Muscle layer of colon (tissue), 2 donors: ENCODE measurements around the gene PIGN.

Experiments
- H3K27ac ChIP-seq: one replicate; pipeline ENCODE4 v1.7.0; 2013; ENCODE audit warnings: low read depth, mild to moderate bottlenecking, low read length, moderate library complexity
- H3K27me3 ChIP-seq, 2 donors: one replicate each; pipeline ENCODE4 v1.7.0; 2013; ENCODE audit warnings: low read length in 2 of 2, mild to moderate bottlenecking in 2 of 2; ENCODE audit not compliant: insufficient read depth in 2 of 2, control insufficient read depth in 1 of 2
- H3K36me3 ChIP-seq: one replicate; pipeline ENCODE4 v1.7.0; 2013; ENCODE audit warnings: mild to moderate bottlenecking, low read length; ENCODE audit not compliant: insufficient read depth
- H3K4me1 ChIP-seq: one replicate; pipeline ENCODE4 v1.7.0; 2013; ENCODE audit warnings: mild to moderate bottlenecking, low read length; ENCODE audit not compliant: insufficient read depth
- H3K4me3 ChIP-seq, 2 donors: one replicate each; pipeline ENCODE4 v1.7.0; 2013; ENCODE audit warnings: low read length in 2 of 2, low read depth in 1 of 2, mild to moderate bottlenecking in 1 of 2, moderate library complexity in 1 of 2
- H3K9ac ChIP-seq: one replicate; pipeline ENCODE4 v1.7.0; 2013; ENCODE audit warnings: low read length
- H3K9me3 ChIP-seq: one replicate; pipeline ENCODE4 v1.7.0; 2013; ENCODE audit warnings: mild to moderate bottlenecking, low read length
- donor health status: abdominal sarcoma.
- donor health status: Adenocarcinoma of cecum.

PIGN gene

GRCh38 chr18:62026586-62026985, 160.3 kb downstream of the PIGN start:
- Histone ChIP-seq H3K36me3 (no peaks in the 10 kb centered on the region), H3K27ac (no peak overlapping the region), H3K9me3 (no peaks in the 10 kb centered on the region), H3K4me1 (no peaks in the 10 kb centered on the region), H3K9ac (no peak overlapping the region), H3K4me3 (no peak overlapping the region), H3K27me3 (no peaks in the 10 kb centered on the region)

- Histone ChIP-seq H3K36me3 (no peaks in the 10 kb centered on the region), H3K27ac (no peak overlapping the region), H3K4me3 (no peak overlapping the region), H3K9ac (no peak overlapping the region), H3K27me3 (no peaks in the 10 kb centered on the region), H3K4me1 (no peaks in the 10 kb centered on the region), H3K9me3 (no peaks in the 10 kb centered on the region)
These were observed 161.9 kb downstream of the PIGN start for GRCh38 chr18:62024983-62025382.

- Histone ChIP-seq H3K4me1 (peaks cover 2% of the 10 kb centered on the region), H3K9ac (no peak overlapping the region), H3K27ac (no peak overlapping the region), H3K27me3 (no peaks in the 10 kb centered on the region), H3K4me3 (no peak overlapping the region), H3K9me3 (no peaks in the 10 kb centered on the region), H3K36me3 (no peaks in the 10 kb centered on the region)
These were observed 163.3 kb downstream of the PIGN start for GRCh38 chr18:62023536-62023935.

GRCh38 chr18:62018759-62019041, 168.2 kb downstream of the PIGN start:
- Histone ChIP-seq H3K9me3 (no peaks in the 10 kb centered on the region), H3K36me3 (no peaks in the 10 kb centered on the region), H3K4me1 (peaks cover 17% of the 10 kb centered on the region), H3K4me3 (no peak overlapping the region), H3K27me3 (no peaks in the 10 kb centered on the region), H3K27ac (no peak overlapping the region), H3K9ac (no peak overlapping the region)

GRCh38 chr18:62018034-62018758, 168.7 kb downstream of the PIGN start:
- H3K36me3 ChIP-seq, result no peaks in the 10 kb centered on the region
- H3K4me3 ChIP-seq, result no peak overlapping the region
- no peaks in the 10 kb centered on the region for H3K9me3 ChIP-seq
- H3K27ac ChIP-seq, result no peak overlapping the region
- no peaks in the 10 kb centered on the region for H3K27me3 ChIP-seq
- H3K4me1 ChIP-seq, result peaks cover 17% of the 10 kb centered on the region
- H3K9ac ChIP-seq, result no peak overlapping the region

- H3K4me1 ChIP-seq, result peaks cover 17% of the 10 kb centered on the region
- H3K9ac ChIP-seq, result no peak overlapping the region
- no peak overlapping the region for H3K27ac ChIP-seq
- no peaks in the 10 kb centered on the region for H3K27me3 ChIP-seq
- no peaks in the 10 kb centered on the region for H3K36me3 ChIP-seq
- H3K4me3 ChIP-seq, result no peak overlapping the region
- no peaks in the 10 kb centered on the region for H3K9me3 ChIP-seq
These were observed 169.2 kb downstream of the PIGN start for GRCh38 chr18:62017618-62018017.

- no peak overlapping the region for H3K27ac ChIP-seq
- H3K36me3 ChIP-seq, result no peaks in the 10 kb centered on the region
- no peaks in the 10 kb centered on the region for H3K27me3 ChIP-seq
- H3K9ac ChIP-seq, result no peak overlapping the region
- no peak overlapping the region for H3K4me3 ChIP-seq
- no peaks in the 10 kb centered on the region for H3K9me3 ChIP-seq
- H3K4me1 ChIP-seq, result no peaks in the 10 kb centered on the region
These were observed 175.4 kb downstream of the PIGN start for GRCh38 chr18:62011416-62011815.

GRCh38 chr18:62009521-62009920, 177.3 kb downstream of the PIGN start:
- Histone ChIP-seq H3K4me1 (no peaks in the 10 kb centered on the region), H3K27me3 (no peaks in the 10 kb centered on the region), H3K9me3 (no peaks in the 10 kb centered on the region), H3K27ac (no peak overlapping the region), H3K4me3 (no peak overlapping the region), H3K9ac (no peak overlapping the region), H3K36me3 (no peaks in the 10 kb centered on the region)

- H3K27me3 ChIP-seq, result no peaks in the 10 kb centered on the region
- H3K9me3 ChIP-seq, result no peaks in the 10 kb centered on the region
- H3K4me1 ChIP-seq, result no peaks in the 10 kb centered on the region
- H3K27ac ChIP-seq, result no peak overlapping the region
- no peaks in the 10 kb centered on the region for H3K36me3 ChIP-seq
- no peak overlapping the region for H3K9ac ChIP-seq
- H3K4me3 ChIP-seq, result no peak overlapping the region
These were observed 185.5 kb downstream of the PIGN start for GRCh38 chr18:62001396-62001795.

- Histone ChIP-seq H3K27ac (no peak overlapping the region), H3K9me3 (no peaks in the 10 kb centered on the region), H3K36me3 (no peaks in the 10 kb centered on the region), H3K4me1 (no peaks in the 10 kb centered on the region), H3K4me3 (no peak overlapping the region), H3K27me3 (no peaks in the 10 kb centered on the region), H3K9ac (no peak overlapping the region)
These were observed 187.9 kb downstream of the PIGN start for GRCh38 chr18:61998957-61999356.

GRCh38 chr18:61998335-61998734, 188.5 kb downstream of the PIGN start:
- Histone ChIP-seq H3K27me3 (no peaks in the 10 kb centered on the region), H3K9me3 (no peaks in the 10 kb centered on the region), H3K27ac (no peak overlapping the region), H3K4me3 (no peak overlapping the region), H3K9ac (no peak overlapping the region), H3K36me3 (no peaks in the 10 kb centered on the region), H3K4me1 (no peaks in the 10 kb centered on the region)

- no peak overlapping the region for H3K9ac ChIP-seq
- H3K4me1 ChIP-seq, result peaks cover 7% of the 10 kb centered on the region
- H3K27ac ChIP-seq, result no peak overlapping the region
- H3K36me3 ChIP-seq, result no peaks in the 10 kb centered on the region
- no peaks in the 10 kb centered on the region for H3K9me3 ChIP-seq
- H3K4me3 ChIP-seq, result no peak overlapping the region
- H3K27me3 ChIP-seq, result no peaks in the 10 kb centered on the region
These were observed 191.2 kb downstream of the PIGN start for GRCh38 chr18:61995618-61996017.
